HepG2 (cell line): ENCODE data around the gene TLL2. TPM values are rescaled to one million over a fixed set of nuclear protein-coding genes. Genes with fewer than 3 reads are reported as not detected.

Experiments used
- ARID2 ChIP-seq: sonication (generic); formaldehyde crosslinking; IDR thresholded peaks from 2 replicates; pipeline ENCODE4 v1.8.1; 2022; ENCODE audit warnings: mild to moderate bottlenecking, missing genetic modification reagents, borderline replicate concordance
- ATF5 ChIP-seq: sonication (generic); formaldehyde crosslinking; IDR thresholded peaks from 2 replicates; pipeline ENCODE4 v1.4.0; 2020; ENCODE audit warnings: mild to moderate bottlenecking, low read depth, missing genetic modification reagents
- CTCF ChIP-seq: sonication (generic); formaldehyde crosslinking; IDR thresholded peaks from 2 replicates; pipeline ENCODE4 v1.5.0; 2020; ENCODE audit warnings: mild to moderate bottlenecking, missing genetic modification reagents, moderate library complexity
- ELF3 ChIP-seq: IDR thresholded peaks from 2 replicates; pipeline ENCODE4 v1.6.1; 2016; ENCODE audit warnings: missing genetic modification reagents, missing compliant biosample characterization
- GABPB1 ChIP-seq: IDR thresholded peaks from 2 replicates; pipeline ENCODE4 v1.6.1; 2016; ENCODE audit warnings: mild to moderate bottlenecking, missing genetic modification reagents, moderate library complexity, missing compliant biosample characterization
- HIC2 ChIP-seq: sonication (generic); formaldehyde crosslinking; IDR thresholded peaks from 2 replicates; pipeline ENCODE4 v1.9.0; 2022; ENCODE audit warnings: low read depth, missing genetic modification reagents
- RFX1 ChIP-seq: fragments of 450-650 bp; IDR thresholded peaks from 2 replicates; pipeline ENCODE4 v1.6.1; 2017
- SIX4 ChIP-seq: sonication (generic); formaldehyde crosslinking; IDR thresholded peaks from 2 replicates; pipeline ENCODE4 v1.4.0; 2020; ENCODE audit warnings: missing genetic modification reagents
- ZBTB7A ChIP-seq: sonication (generic); formaldehyde crosslinking; IDR thresholded peaks from 2 replicates; pipeline ENCODE4 v1.8.0; 2022; ENCODE audit warnings: mild to moderate bottlenecking, missing genetic modification reagents
- ZNF205 ChIP-seq: IDR thresholded peaks from 2 replicates; pipeline ENCODE4 v1.6.1; 2018; ENCODE audit warnings: missing biosample characterization, missing genetic modification reagents
- ZNF331 ChIP-seq: sonication (generic); formaldehyde crosslinking; IDR thresholded peaks from 2 replicates; pipeline ENCODE4 v1.4.0; 2020; ENCODE audit warnings: missing genetic modification reagents
- ZNF607 ChIP-seq: sonication (generic); formaldehyde crosslinking; IDR thresholded peaks from 2 replicates; pipeline ENCODE4 v1.5.1; 2020; ENCODE audit warnings: missing genetic modification reagents, mild to moderate bottlenecking, borderline replicate concordance
- ZNF609 ChIP-seq: sonication (generic); formaldehyde crosslinking; IDR thresholded peaks from 2 replicates; pipeline ENCODE4 v1.4.0; 2020; ENCODE audit warnings: mild to moderate bottlenecking, missing genetic modification reagents, borderline replicate concordance
- ZNF792 ChIP-seq: IDR thresholded peaks from 2 replicates; pipeline ENCODE4 v1.6.1; 2016
- polyA plus RNA-seq, 8 experiments: library from polyadenylated mRNA; depleted of rRNA in 3 of 8; stranded (reverse) in 7 of 8; unstranded in 1 of 8; fragments of >200 nt; fragmentation: Illumina TruSeq in 4 of 8; extraction: Trizol in 4 of 8; gene quantifications; 2 replicates each; pipeline versions ENCODE4 v1.2.1 to v1.2.3, GENCODE V29; 2011 to 2016; ENCODE audit warnings: low read depth in 4 of 8, missing spikeins in 1 of 8, mixed read lengths in 1 of 8; ENCODE audit not compliant: insufficient read depth in 1 of 8
- total RNA-seq, 5 experiments: library from RNA; depleted of rRNA; stranded (reverse); fragments of >200 nt; fragmentation: Illumina TruSeq; extraction: Trizol; gene quantifications; 2 replicates each; pipeline ENCODE4 v1.2.3, GENCODE V29; 2016; ENCODE audit warnings: low read depth in 1 of 5

TLL2 gene
- total and polyA plus RNA-seq, 2 of the 13 experiments (the other 11 are each of a cell fraction or from before 2014, with no cell fraction given): 0.09 TPM; not detected in 1

- no peak for TF ChIP-seq ZNF609 (CRISPR knock-in tag)
- peak; percentile 52; the same call in 1 of the 2 replicates for TF ChIP-seq GABPB1 (CRISPR knock-in tag)
- peak; percentile 34; the same call in 1 of the 2 replicates for TF ChIP-seq ZNF331
- no peak for TF ChIP-seq ZNF205 (CRISPR knock-in tag)
- peak; percentile 71 for TF ChIP-seq ELF3
- TF ChIP-seq ZNF792 (CRISPR knock-in tag): peak; percentile 77
- no peak for TF ChIP-seq ARID2 (CRISPR knock-in tag)
- TF ChIP-seq ZNF607 (CRISPR knock-in tag): no peak
- no peak for TF ChIP-seq SIX4
- no peak for TF ChIP-seq RFX1
- TF ChIP-seq CTCF (CRISPR knock-in tag): peak; percentile 95
- no peak for TF ChIP-seq HIC2
- no peak for TF ChIP-seq ATF5 (CRISPR knock-in tag)
- no peak for TF ChIP-seq ZBTB7A (CRISPR knock-in tag)
Observed at GRCh38 chr10:96374985-96375830, 138.5 kb downstream of the TLL2 start (continued).
